ENCODE data around the gene NINL. TPM values are rescaled to one million over a fixed set of nuclear protein-coding genes. Genes with fewer than 3 reads are reported as not detected.

NINL gene
- total RNA-seq, 6 experiments from 2014 or later, result 1.9 to 2.8 (median 2.2) TPM

DNA sequence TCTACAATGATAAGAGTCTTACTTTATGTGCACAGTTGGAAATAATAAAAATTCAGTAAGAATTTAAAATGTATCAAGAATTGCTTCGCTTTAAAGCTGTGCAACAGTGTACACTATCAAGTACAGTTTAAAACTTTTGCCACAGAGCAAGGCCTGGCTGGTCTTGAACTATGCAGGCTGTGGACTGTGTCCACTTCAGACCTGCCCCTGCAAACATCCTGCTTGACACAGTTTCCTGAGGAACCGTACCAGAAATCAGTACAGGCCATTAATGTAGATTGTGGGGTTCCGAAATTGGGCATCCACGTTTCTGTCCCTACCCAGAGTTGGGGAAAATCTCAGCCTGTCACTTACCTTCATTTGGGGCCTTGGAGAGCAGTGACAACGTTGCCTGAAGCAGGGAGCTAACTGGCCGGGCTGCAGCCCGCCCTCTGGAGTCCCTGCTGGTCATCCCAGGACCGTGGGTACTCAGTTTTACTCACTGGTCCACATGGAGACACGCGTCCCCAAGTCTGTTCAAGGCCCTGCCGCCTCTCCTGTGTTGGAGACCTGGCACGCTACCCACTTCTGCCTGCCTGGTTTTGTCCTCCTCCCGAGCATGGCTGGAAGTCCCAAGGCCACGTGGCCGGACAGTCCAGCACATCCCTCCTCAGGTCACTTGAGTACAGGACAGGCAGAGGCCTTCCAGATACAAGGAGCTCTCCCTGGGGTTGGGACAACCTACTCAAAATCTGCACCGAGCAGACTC is 8.4 kb downstream of the NINL start:
- Mint-ChIP-seq H3K27ac (no peak overlapping the region), H3K9me3 (no peaks in the 10 kb centered on the region), H3K27me3 (ENCODE audit: insufficient read depth) (no peaks in the 10 kb centered on the region)

DNA sequence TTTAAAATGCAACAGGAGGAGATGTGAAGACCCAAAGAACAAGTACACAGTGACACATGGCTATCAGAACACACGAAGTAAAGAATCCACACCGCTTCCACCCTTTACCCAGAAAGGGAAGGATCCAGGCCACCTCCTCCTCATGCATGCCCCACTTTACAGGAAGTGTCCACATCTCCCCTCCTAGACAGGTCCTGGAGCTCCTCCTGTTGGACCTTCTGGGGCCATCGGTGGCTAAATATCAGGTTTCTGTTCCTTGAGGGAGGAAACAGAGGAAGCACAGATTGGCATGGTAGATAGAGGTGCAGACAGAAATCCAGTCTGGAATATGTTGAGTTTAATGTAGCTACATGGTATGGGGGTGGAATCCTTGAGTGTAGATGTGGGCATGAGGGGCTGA is 10.9 kb downstream of the NINL start:
- H3K27ac Mint-ChIP-seq, result no peak overlapping the region
- H3K27me3 Mint-ChIP-seq (ENCODE audit: insufficient read depth), result no peaks in the 10 kb centered on the region
- peak; percentile 25 for DNase-seq
- no peak overlapping the region for H3K4me3 Mint-ChIP-seq
- no peaks in the 10 kb centered on the region for H3K9me3 Mint-ChIP-seq
- no peaks in the 10 kb centered on the region for H3K36me3 Mint-ChIP-seq (ENCODE audit: low read depth)
- TF ChIP-seq, protein P1, sequence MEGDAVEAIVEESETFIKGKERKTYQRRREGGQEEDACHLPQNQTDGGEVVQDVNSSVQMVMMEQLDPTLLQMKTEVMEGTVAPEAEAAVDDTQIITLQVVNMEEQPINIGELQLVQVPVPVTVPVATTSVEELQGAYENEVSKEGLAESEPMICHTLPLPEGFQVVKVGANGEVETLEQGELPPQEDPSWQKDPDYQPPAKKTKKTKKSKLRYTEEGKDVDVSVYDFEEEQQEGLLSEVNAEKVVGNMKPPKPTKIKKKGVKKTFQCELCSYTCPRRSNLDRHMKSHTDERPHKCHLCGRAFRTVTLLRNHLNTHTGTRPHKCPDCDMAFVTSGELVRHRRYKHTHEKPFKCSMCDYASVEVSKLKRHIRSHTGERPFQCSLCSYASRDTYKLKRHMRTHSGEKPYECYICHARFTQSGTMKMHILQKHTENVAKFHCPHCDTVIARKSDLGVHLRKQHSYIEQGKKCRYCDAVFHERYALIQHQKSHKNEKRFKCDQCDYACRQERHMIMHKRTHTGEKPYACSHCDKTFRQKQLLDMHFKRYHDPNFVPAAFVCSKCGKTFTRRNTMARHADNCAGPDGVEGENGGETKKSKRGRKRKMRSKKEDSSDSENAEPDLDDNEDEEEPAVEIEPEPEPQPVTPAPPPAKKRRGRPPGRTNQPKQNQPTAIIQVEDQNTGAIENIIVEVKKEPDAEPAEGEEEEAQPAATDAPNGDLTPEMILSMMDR (IDR thresholded peaks at IDR 0.05), result peak; percentile 46; the same call in 1 of the 2 replicates
- peaks cover 22% of the 10 kb centered on the region for H3K4me1 Mint-ChIP-seq (ENCODE audit: low read depth)

More for the DNA sequence above, 8.4 kb downstream of the NINL start:
- no peak overlapping the region for H3K4me3 Mint-ChIP-seq
- H3K36me3 Mint-ChIP-seq (ENCODE audit: low read depth), result no peaks in the 10 kb centered on the region
- TF ChIP-seq, protein P1 (IDR thresholded peaks at IDR 0.05), result no peak
- no peak for DNase-seq
- H3K4me1 Mint-ChIP-seq (ENCODE audit: low read depth), result peaks cover 22% of the 10 kb centered on the region

DNA sequence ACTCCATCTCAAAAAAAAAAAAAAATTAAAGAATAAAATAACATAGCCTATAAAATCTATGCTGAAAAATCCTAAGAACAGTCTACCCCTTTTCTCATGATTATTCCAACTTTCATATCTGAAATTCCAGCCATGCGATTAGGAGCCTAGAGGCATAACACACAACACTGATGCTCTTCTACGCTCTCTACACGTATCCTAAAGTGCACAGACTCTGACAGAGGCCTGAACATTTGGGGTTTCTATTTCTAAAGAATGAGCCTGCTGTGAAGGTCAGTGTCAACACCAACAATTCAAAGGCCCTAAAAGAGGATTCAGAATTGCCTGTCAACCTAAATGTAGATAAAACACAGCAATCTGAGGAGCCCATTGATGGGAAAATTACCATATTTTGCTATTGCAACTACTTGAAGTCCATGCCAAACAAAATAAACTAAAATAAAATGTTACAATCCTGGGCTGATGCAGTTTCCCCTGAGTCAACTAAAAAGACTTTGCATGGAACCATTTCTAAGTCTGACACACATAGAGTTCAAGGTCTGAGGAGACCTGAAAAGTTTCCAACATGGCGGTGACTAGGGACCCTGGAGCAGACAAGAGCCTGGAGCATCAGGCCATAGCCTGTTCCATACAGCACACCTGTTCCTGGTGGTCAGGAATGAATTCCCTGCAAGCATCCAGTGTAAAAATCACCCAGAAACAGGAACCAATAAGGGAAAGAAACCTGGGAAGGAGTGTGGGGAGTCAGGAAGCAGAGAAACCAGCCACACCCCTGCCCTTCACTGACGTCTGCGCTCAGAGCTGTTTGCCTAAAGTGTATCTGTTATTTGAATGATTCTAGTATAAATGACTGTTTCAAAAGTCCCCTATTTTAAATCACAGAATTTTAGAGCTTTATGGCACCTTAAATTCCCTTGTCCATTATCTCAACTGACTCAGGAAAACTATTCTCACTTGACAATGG is 11.8 kb downstream of the NINL start:
- Mint-ChIP-seq H3K27ac (peak overlapping the region; percentile 35; the same call in 1 of the 2 replicates), H3K9me3 (no peaks in the 10 kb centered on the region), H3K27me3 (ENCODE audit: insufficient read depth) (no peaks in the 10 kb centered on the region), H3K4me1 (ENCODE audit: low read depth) (peaks cover 22% of the 10 kb centered on the region), H3K36me3 (ENCODE audit: low read depth) (no peaks in the 10 kb centered on the region), H3K4me3 (no peak overlapping the region)
- peak; percentile 16 for DNase-seq
- TF ChIP-seq, protein P1 (IDR thresholded peaks at IDR 0.05), result no peak

DNA sequence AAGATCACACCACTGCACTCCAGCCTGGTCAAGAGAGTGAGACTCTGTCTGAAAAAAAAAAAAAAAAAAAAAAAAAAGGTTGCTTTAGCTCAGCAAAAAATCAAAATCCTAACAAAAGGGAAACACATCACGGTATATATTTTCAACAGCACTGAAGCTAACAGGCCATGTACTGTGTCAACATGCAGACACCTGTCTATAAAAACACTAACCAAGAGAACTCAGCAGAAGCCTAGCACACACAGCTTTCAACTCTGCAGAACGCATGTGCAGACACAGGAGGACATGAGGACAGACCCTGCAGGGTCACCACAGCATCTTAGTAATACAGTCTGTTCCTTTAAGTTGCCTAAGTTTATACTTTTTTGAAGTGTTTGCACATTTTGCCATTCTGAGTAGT is 13.5 kb downstream of the NINL start:
- DNase-seq, result no peak
- Mint-ChIP-seq H3K27ac (no peak overlapping the region), H3K36me3 (ENCODE audit: low read depth) (no peaks in the 10 kb centered on the region), H3K4me1 (ENCODE audit: low read depth) (peaks cover 22% of the 10 kb centered on the region), H3K27me3 (ENCODE audit: insufficient read depth) (no peaks in the 10 kb centered on the region), H3K9me3 (no peaks in the 10 kb centered on the region), H3K4me3 (no peak overlapping the region)
- TF ChIP-seq, protein P1 (IDR thresholded peaks at IDR 0.05), result no peak

DNA sequence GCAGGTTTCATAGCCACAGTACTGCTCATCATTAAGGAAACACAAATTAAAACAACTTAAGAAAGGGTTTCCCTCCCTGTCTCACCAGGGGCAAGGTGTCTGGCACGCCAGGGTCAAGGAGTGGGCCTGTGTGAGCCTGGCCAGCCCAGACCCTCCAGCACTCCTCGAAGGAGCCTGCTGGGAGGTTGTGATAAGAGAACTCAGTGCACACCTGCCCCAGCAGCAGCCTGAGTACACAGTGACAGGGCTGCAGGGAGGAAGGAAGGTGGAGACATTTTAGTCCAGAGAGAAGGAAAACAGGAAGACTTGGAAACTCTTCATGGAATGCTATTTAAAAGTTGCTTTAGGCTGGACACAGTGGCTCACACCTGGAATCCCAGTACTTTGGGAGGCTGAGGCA is 14.1 kb downstream of the NINL start:
- H3K4me3 Mint-ChIP-seq, result no peak overlapping the region
- TF ChIP-seq, protein P1 (IDR thresholded peaks at IDR 0.05), result no peak
- H3K27me3 Mint-ChIP-seq (ENCODE audit: insufficient read depth), result no peaks in the 10 kb centered on the region
- no peaks in the 10 kb centered on the region for H3K36me3 Mint-ChIP-seq (ENCODE audit: low read depth)
- no peak for DNase-seq
- H3K4me1 Mint-ChIP-seq (ENCODE audit: low read depth), result peaks cover 22% of the 10 kb centered on the region
- no peaks in the 10 kb centered on the region for H3K9me3 Mint-ChIP-seq
- H3K27ac Mint-ChIP-seq, result no peak overlapping the region
